Fibroblast of gingiva (primary cell): ENCODE measurements around the gene C1orf141.
"Not testable (repeated sequence)": the region's sequence is repeated elsewhere in the genome, so short reads cannot be mapped to it uniquely, and the experiment has no call there.

Source experiments
- DNase-seq: peaks from one replicate; pipeline ENCODE4 v3.0.0-alpha.2; 2011; ENCODE audit warnings: low read depth

Gene C1orf141

DNA sequence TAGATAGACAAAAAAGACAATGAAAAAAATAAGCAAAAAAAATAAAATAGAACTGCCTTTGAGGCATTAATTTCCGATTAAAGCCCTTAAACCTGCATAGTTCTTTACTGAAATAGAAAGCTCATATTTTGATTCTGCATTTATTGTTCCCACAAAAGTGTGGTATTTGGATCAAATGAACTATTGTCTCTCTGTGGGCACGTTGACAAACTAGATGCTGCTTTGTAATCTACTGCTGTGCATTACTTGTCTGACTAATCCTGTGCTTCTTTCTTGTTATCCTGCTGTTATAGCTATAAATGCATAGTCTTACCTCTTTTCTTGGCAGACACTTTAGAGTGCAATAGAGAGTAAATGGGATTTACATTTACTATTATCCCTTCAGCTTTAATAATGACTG lies 49.4 kb downstream of the C1orf141 start:
- DNase-seq: no peak

DNA sequence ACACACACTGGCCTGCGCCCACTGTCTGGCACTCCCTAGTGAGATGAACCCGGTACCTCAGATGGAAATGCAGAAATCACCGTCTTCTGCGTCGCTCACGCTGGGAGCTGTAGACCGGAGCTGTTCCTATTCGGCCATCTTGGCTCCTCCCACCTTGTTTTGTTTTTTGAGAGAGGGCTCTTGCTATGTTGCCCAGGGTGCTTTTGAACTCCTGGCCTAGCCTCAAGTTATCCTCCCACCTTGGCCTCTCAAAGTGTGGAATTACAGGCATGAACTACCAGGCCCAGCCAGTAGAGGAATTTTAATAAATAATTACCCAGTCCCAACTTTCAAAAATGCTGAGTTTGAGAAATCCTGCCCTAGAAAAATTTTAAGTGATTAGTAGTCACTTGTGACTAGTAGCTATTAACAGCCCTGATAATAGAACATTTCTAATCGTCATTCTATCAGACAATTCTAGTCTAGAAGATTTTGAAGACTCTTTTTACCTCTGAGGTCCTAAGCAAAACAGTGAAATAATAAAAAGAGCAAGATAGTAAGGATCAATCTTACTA lies 49.9 kb downstream of the C1orf141 start:
- no peak for DNase-seq

DNA sequence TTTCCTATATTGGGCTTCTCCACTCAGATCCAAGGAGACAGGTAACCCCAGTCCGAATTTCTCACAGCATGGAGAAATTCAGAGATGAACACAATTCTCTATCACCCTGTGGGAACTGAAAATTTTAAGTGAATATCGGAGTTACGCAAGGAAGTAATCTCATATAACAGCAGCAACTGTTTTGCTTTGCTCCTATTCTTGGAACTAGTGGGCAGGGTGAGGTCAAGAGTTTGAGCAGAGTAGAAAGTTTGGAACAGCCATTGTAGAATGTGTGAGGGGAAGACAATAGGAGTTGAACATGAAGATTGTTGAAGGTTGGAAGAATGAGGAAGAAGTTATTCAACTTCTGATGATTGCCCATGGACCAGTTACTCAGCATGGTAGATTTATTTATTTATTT lies 56.5 kb downstream of the C1orf141 start:
- DNase-seq: no peak

DNA sequence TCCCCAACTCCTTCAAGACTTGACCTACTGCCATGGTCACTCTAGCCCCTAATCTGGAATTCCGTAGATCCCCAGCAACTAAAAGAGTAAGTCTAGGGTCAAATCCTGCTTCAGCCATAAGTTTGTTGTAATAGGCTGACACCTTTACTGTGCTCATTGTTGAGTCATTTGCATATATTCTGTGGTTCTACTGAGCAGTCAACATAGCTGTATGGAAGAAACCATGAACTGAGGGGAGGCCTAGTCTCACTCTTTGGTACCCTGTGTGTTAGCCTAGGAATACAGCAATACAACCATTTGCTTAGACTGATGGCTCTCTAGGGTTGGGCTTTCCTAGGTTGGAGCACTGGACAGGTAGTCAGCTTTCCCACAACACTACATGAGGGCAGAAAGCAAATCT lies 57.2 kb downstream of the C1orf141 start:
- DNase-seq: no peak

DNA sequence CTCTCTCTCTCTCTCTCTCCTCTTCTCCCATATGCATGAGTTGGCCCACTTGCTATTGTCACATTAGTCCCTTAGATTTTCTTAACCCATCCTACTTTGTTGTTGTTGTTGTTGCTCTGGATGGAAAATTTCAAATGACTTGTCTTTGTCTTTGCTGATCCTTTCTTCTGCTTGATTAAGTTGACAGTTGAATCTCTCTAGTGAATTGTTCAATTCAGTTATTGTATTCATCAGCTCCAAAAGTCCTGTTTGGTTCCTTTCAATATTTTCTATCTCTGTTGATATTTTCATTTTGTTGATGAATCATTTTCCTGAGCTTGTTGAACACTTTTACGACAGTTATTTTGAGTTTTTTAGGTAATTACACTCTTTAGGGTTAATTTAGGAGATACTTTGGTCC lies 62.0 kb downstream of the C1orf141 start:
- no peak for DNase-seq

DNA sequence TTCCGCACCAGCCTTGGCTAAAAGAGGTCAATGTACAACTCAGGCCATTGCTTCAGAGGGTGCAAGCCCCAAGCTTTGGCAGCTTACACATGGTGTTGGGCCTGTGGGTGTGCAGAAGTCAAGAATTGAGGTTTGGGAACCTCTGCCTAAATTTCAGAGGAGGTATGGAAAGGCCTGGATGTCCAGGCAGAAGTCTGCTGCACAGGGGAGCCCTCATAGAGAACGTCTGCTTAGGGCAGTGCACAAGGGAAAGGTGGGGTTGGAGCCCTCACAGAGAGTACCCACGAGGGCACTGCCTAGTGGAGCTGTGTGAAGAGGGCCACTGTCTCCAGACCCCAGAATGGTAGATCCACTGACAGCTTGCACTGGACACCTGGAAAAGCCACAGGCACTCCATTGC lies 67.1 kb downstream of the C1orf141 start:
- DNase-seq: not testable (repeated sequence)

DNA sequence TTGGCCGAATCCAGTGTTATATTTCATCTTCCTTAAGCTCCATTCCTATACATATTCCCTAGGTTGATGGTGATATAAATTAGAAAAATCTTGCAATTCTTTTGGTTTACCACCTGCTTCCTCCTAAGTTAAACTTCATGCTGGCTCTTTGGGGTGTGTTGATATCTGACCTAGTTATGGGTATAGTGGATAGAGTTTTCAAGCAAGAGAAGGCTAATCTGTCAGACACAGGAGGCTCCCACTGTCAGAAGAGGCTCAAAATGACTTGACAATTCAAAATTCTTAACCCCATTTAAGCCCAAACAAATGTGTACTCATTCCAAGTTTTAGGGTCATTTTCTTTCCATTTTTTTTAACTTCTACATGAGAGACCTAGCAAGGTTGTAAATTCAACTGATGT lies 72.4 kb downstream of the C1orf141 start:
- DNase-seq: no peak

DNA sequence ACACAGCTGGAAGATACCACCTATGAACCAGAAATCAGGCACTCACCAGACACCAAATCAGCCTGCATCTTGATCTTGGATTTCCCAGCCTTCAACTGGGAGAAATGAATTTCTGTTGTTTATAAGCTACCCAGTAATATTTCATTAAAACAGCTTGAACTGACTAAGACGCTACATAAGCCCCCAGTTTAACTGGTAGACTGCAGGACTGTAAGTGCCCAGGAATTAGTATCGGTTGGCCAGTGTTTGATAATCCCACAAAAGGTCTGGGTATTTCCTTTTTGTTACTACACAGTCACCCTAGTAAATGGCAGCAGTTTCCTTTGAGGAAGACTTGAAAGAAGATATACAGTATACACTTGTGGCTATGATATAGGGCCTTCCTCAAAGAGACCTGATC lies 73.5 kb downstream of the C1orf141 start:
- DNase-seq: no peak

DNA sequence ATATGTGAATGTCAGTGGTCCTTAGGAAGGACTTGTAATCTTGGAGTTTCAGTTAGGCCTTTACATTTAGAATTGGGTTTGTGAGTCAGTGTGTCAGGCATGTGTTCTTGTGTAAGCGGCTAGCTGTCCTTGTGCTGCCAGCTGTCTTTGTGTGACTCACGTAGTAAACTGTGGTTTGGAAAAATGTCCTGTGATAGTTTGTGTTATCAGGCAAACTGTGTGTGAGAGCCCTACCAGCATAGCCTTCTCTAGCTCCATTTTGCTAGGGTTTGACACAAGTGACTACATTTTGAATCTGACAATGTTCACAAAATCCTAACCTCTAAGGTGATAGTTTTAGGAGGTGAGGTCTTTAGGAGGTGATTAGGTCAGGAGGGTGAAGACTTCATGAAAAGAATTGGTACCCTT lies 74.0 kb downstream of the C1orf141 start:
- peak; percentile 94 for DNase-seq

DNA sequence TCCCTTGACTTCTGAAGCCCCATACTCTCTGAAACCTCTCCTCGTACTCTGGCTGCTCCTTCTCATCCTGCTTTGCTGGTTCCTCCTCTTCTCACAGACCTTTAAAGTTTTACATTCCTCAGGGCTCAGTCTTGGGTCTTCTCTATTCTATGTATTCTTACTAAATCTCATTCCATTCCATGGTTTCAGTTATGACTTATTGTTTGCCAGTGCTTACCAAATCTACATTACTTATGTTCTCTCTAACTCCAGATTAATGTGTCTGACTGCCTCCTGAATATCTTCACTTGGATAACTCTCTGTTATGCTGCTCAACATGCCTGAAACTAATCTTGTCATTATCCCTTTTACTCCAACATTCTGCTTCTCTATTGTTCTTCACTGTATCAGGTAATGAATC lies 75.4 kb downstream of the C1orf141 start:
- peak; percentile 32 for DNase-seq

DNA sequence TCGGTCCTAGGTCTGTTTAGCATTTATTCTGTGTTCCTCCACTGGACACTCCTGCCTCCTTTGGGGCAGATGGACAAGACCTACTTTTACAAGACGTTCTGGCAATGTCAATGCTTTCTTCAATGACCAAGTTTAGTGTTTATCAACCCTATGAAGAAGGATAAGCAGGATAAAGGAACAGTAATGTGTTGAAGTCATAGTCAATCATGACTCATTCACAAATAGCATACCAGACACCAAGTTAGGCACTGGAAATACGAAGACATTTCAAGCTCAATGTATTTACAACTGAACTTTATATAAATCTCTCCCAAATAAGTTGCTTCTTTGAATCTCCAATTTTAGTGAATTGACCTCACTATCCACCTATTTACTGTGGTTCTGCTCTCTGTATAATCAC lies 76.0 kb downstream of the C1orf141 start:
- no peak for DNase-seq

DNA sequence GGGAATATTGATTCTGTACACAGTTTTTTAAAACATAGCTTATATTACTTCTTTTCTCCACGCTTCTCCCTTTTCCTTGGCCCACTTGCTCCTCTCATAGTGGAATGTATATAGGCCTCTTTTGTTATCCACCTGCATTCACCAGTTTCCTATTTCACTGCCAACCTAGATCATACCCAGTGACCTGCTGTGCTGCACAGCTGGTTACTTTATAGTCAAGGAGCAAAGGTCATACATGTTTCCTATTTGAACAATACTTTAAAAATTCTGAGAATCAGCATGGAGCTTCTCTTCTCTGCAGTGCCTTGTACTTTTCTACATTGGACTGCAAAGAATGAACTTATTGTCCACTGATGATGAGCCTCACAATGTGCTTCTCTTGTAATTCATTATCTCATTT lies 76.5 kb downstream of the C1orf141 start:
- no peak for DNase-seq

DNA sequence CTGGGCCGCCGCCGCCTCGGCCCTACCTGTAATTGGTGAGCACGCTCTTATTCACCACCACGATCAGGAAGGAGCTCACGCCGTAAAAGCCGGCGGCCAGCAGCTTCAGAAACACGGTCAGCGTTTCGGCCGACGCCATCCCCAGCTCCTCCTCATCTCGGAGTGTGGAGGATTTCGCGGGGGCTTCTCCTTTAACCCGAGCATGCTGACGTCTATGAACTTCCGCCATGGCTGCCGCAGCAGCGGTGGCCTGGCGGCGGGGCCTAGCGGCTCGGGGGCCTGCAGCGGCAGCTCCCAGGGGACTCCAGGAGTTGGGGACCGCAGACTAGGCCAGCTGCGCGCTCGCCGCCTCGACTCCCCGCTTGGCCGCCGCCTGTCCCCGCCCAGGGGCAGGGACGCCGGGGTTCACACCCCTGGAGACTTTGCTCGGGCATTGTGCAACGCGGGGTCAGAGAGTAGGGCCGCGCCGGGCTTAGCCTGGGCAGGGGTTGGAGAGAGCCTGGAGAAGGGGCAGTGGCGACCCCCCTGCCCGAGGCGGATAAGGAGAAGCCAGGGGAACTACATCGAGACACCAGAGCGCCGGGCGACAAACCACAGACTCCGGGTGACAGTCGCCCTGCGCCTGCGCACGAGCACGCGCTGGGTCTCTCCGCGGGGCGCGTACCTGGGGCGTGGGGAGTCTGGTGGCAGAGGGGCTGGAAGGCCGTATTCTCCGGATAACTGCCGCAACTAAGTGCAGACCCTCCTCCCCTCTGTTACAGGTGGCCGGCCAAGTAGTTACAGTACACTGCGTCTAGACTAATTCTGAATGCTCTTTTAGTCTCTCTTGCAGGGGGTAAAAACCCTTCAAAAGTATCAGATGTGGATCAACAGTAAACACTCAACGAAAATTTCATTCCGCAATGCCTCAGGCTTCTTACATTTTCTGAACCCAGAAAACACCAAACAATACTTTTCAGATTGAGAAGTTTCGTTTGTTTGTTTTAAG lies 80.7 kb downstream of the C1orf141 start, which contains the start of gene SLC35D1:
TSS of gene SLC35D1 (minus strand) at position 364 of the 988 bp plus-strand sequence. CDS start at position 229, 135 bp downstream.
- DNase-seq: peak; percentile 52

DNA sequence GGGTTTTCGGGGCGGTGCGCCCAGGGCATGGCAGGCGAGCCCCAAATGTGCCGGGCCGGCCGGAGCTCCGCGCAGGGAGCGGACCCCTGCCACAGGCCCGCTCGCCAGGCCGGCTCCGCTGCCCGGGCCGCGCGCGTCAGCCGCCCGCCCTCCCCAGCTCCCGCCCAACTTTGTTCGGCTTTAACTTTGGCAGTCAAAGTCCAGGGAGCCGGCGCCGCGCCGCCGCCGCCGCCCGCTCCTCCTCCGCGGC lies 81.3 kb downstream of the C1orf141 start:
- DNase-seq: peak; percentile 42

DNA sequence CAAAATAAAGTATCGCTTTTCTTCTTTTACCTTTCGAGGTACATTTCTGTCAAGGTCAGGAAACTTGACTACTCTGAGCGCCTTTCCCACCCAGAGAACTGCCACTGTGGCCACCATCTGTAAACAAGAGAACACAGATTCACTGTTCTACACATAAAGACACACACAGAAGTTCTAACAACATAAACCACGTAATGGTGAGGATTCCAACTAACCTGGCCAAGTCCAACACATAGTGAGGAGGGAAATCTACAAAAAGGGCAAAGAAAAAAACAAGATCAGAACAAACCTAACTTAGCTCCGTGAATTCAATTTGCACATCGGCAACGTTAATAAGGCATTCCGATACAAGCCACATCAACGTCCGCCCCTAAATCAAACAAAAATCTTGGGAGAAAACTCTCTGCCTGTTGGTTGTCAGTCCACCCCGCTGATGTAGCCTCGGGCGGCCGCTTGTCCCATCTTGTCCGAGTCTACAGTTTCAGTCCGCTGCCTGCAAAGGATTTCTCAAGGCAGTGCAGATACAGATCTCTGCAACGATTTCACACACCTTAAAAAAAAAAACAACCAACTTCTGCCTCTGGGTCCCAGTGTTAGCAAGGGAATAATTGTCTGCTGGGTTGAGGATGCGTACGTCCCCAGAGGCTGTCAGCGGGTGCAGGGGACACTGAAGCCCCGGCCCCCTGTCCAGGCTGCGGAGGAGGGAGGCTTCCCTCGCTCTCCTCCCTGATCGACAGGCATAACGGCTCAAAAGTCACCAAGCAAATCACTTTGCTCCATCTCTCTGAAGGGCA lies 81.8 kb downstream of the C1orf141 start:
- DNase-seq: peak; percentile 37

DNA sequence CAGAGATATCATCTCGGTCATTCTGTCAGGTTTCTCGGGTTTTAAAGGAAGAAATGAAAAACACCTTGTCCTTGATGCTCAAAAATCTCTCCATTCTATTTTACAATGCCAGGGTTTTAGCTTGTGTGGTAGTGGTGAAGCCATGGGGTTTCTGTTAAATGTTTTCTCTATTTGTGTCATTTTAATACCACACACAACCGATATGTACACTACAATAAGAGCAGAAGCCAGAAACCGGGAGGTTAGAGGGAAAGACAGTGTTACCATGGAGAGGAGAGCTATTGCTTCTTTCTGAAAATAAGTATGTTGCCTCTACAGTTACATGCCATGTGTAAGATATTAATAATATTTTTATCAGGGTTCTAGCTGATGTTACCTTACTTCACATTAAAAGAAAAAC lies 83.6 kb downstream of the C1orf141 start:
- DNase-seq: no peak

DNA sequence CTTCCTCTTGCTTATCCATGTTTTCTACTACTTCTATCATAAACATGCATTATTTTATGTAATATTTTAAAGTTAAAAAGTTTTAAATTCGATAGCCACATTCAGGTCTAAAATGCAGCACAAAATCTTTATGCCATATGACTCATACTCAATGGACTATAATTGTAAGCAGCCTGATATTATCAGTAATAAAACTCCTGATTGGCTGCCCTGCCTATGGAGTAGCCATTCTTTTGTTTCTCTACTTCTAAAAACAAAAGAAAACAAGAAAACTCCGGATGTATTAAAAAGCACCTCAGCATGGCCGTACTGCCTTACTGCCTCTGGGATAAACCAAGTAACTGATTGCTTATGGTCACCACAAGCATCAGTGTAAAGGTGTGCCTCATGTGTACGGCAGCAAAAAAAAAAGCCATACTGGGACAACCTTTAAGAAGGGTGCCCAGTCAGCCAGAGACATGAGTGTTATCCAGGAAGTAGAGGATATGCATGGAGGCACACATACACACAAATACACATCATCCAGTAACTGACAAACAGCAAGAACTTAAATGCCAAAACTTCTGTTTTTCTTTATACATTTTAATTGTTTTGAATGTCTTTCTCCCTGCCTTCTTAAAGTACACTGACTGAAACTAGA lies 90.0 kb downstream of the C1orf141 start:
- DNase-seq: no peak

DNA sequence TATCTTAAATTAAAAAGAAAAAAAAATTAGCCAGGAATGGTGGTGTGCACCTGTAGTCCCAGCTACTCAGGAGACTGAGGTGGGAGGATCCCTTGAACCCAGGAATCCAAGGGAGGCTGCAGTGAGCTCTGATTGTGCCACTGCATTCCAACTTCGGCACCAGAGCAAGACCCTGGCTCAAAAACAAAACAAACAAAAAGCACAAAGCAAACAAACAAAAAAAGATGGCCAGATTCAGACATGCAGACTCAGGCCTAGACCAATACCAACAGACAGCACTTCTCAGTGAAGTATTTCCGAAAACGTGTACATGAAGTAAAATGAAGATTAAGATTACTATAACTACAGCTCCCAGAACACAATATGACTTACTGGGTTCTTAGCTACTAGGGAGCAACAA lies 91.4 kb downstream of the C1orf141 start:
- no peak for DNase-seq
